GM12873 (cell line): ENCODE measurements around the gene EGFR.

Source experiments
- CTCF ChIP-seq: IDR thresholded peaks from 2 replicates; pipeline ENCODE4 v1.5.1; 2012; ENCODE audit warnings: low read depth, mild to moderate bottlenecking, moderate library complexity, low read length, control low read depth; ENCODE audit not compliant: insufficient read depth; ENCODE audit errors: missing control alignments

Gene EGFR

GRCh38 chr7:55053651-55054571 lies 35.1 kb downstream of the EGFR start:
- TF ChIP-seq CTCF, result no peak

- TF ChIP-seq CTCF, result no peak
Measured at GRCh38 chr7:55054758-55055157, 35.9 kb downstream of the EGFR start.

- TF ChIP-seq CTCF, result no peak
Measured at GRCh38 chr7:55055479-55055878, 36.7 kb downstream of the EGFR start.

- TF ChIP-seq CTCF, result no peak
Measured at GRCh38 chr7:55056068-55056467, 37.3 kb downstream of the EGFR start.

- TF ChIP-seq CTCF, result no peak
Measured at GRCh38 chr7:55056577-55057480, 38.0 kb downstream of the EGFR start.

GRCh38 chr7:55058314-55058713 lies 39.5 kb downstream of the EGFR start:
- TF ChIP-seq CTCF, result no peak

GRCh38 chr7:55059021-55059420 lies 40.2 kb downstream of the EGFR start:
- TF ChIP-seq CTCF, result no peak
